Mesendoderm (in vitro differentiated cells): ENCODE results near the gene ZNF280C.

Source experiments
- DNase-seq: peaks from one replicate; pipeline ENCODE4 v3.0.0; 2013
- H2AK5ac ChIP-seq: 2 replicates; pipeline ENCODE4 v1.6.1; 2013; ENCODE audit warnings: low read length, inconsistent platforms
- H2BK120ac ChIP-seq: 2 replicates; pipeline ENCODE4 v1.6.1; 2013; ENCODE audit warnings: low read depth, mild to moderate bottlenecking, low read length, moderate library complexity, mixed read lengths
- H2BK15ac ChIP-seq: replicated peaks from 2 replicates; pipeline ENCODE4 v1.6.1; 2013; ENCODE audit warnings: low read depth, mild to moderate bottlenecking, moderate library complexity
- H2BK5ac ChIP-seq: 2 replicates; pipeline ENCODE4 v1.6.1; 2013; ENCODE audit warnings: low read length, inconsistent platforms
- H3K18ac ChIP-seq: 2 replicates; pipeline ENCODE4 v1.6.1; 2013; ENCODE audit warnings: mild to moderate bottlenecking, low read length, mixed read lengths
- H3K23ac ChIP-seq: one replicate; pipeline ENCODE4 v1.6.1; 2013; ENCODE audit warnings: low read length
- H3K27ac ChIP-seq: 2 replicates; pipeline ENCODE4 v1.5.1; 2013; ENCODE audit warnings: low read depth, mild to moderate bottlenecking, inconsistent platforms, low read length, moderate library complexity
- H3K27me3 ChIP-seq: 2 replicates; pipeline ENCODE4 v1.6.1; 2013; ENCODE audit warnings: low read length, control low read depth, mild to moderate bottlenecking, inconsistent platforms; ENCODE audit not compliant: insufficient read depth, poor library complexity
- H3K36me3 ChIP-seq: 2 replicates; pipeline ENCODE4 v1.6.1; 2013; ENCODE audit warnings: low read length, inconsistent platforms; ENCODE audit not compliant: control insufficient read depth, insufficient read depth
- H3K4ac ChIP-seq: one replicate; pipeline ENCODE4 v1.6.1; 2013; ENCODE audit warnings: low read depth, mild to moderate bottlenecking, low read length, moderate library complexity
- H3K4me1 ChIP-seq: 2 replicates; pipeline ENCODE4 v1.6.1; 2013; ENCODE audit warnings: low read depth, low read length, inconsistent platforms; ENCODE audit not compliant: control insufficient read depth
- H3K4me2 ChIP-seq: 2 replicates; pipeline ENCODE4 v1.6.1; 2013; ENCODE audit warnings: low read length
- H3K4me3 ChIP-seq: 2 replicates; pipeline ENCODE4 v1.5.1; 2013; ENCODE audit warnings: mild to moderate bottlenecking, low read length
- H3K56ac ChIP-seq: one replicate; pipeline ENCODE4 v1.6.1; 2013; ENCODE audit warnings: low read length
- H3K79me1 ChIP-seq: 2 replicates; pipeline ENCODE4 v1.6.1; 2013; ENCODE audit warnings: low read length, inconsistent platforms
- H3K79me2 ChIP-seq: 2 replicates; pipeline ENCODE4 v1.6.1; 2013; ENCODE audit warnings: mild to moderate bottlenecking, low read length; ENCODE audit not compliant: control insufficient read depth, insufficient read depth
- H3K9ac ChIP-seq: 2 replicates; pipeline ENCODE4 v1.6.1; 2013; ENCODE audit warnings: low read length, inconsistent platforms
- H4K5ac ChIP-seq: one replicate; pipeline ENCODE4 v1.6.1; 2013; ENCODE audit warnings: low read length
- H4K8ac ChIP-seq: one replicate; pipeline ENCODE4 v1.6.1; 2013; ENCODE audit warnings: low read depth, mild to moderate bottlenecking, control low read depth, low read length, moderate library complexity
- WGBS: extraction: QIAGEN DNeasy Blood & Tissue Kit; methylation state at CpG from one replicate; pipeline ENCODE4 v1.1.7; 2013; ENCODE audit warnings: low lambda C conversion rate, missing lambda C conversion rate; ENCODE audit not compliant: insufficient coverage; ENCODE audit errors: extremely low coverage; 5-methylcytosine and 5-hydroxymethylcytosine counted together

ZNF280C gene

DNA sequence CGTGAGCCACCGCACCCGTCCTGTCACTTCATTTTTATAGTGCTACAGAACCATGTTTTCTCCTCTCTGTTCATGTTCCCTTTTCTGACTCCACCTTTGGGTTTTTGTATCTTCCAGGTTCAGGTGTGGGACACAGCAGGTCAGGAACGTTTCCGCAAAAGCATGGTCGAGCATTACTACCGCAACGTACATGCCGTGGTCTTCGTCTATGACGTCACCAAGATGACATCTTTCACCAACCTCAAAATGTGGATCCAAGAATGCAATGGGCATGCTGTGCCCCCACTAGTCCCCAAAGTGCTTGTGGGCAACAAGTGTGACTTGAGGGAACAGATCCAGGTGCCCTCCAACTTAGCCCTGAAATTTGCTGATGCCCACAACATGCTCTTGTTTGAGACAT lies 84.5 kb downstream of the ZNF280C start:
- no peak overlapping the region for H3K27ac ChIP-seq
- H3K18ac ChIP-seq, result no peak overlapping the region
- H4K8ac ChIP-seq, result no peak overlapping the region
- H3K27me3 ChIP-seq, result no peaks in the 10 kb centered on the region
- no peak overlapping the region for H3K4ac ChIP-seq
- no CpG with 5 or more reads among the region's 11 CpGs for WGBS
- H2AK5ac ChIP-seq, result no peak overlapping the region
- H3K4me1 ChIP-seq, result no peaks in the 10 kb centered on the region
- no peak overlapping the region for H3K9ac ChIP-seq
- no peak overlapping the region for H2BK5ac ChIP-seq
- no peaks in the 10 kb centered on the region for H3K79me2 ChIP-seq
- no peak overlapping the region for H2BK120ac ChIP-seq
- H3K4me3 ChIP-seq, result no peak overlapping the region
- no peaks in the 10 kb centered on the region for H3K36me3 ChIP-seq
- no peak overlapping the region for H2BK15ac ChIP-seq
- H3K79me1 ChIP-seq, result no peaks in the 10 kb centered on the region
- DNase-seq, result no peak
- no peak overlapping the region for H3K56ac ChIP-seq
- no peak overlapping the region for H3K23ac ChIP-seq
- H4K5ac ChIP-seq, result no peak overlapping the region
- H3K4me2 ChIP-seq, result no peak overlapping the region

DNA sequence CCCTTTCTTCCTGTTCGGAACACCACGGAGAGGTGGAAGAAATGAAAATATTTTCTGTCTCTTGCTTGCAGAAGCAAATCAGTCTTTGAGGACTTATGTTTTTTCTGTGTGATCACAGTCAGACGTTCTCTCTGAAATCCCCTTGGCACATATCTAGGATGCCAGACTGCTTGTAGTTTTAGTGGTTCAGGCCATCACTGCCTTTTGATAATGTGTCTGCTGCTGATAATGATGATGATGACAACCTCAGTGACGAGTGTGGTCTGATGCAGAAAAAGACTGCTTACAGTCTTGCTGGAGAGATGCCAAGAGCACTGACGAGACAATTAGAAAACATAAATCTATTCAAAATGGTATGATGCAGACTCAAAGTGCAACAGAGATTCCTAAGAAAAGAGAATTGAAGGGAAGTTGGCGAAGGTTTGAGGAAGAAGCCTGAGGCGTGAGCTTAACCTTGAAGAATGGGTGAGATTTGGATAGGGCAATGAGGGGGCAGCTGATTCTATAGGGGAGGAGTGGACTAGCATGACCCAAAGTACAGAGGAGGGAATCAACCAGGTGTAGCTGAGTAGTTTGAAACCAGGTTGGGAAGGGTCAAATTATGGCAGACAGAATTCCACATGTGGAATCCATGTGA lies 89.0 kb downstream of the ZNF280C start:
- Histone ChIP-seq H4K8ac (no peak overlapping the region), H3K4me1 (no peaks in the 10 kb centered on the region), H3K4me3 (no peak overlapping the region), H3K79me1 (no peaks in the 10 kb centered on the region), H3K27me3 (no peaks in the 10 kb centered on the region), H2BK15ac (no peak overlapping the region), H4K5ac (no peak overlapping the region), H3K36me3 (no peaks in the 10 kb centered on the region), H2BK120ac (no peak overlapping the region), H3K18ac (no peak overlapping the region), H3K23ac (no peak overlapping the region), H2BK5ac (no peak overlapping the region), H3K9ac (no peak overlapping the region), H3K56ac (no peak overlapping the region), H2AK5ac (no peak overlapping the region), H3K27ac (no peak overlapping the region), H3K4ac (no peak overlapping the region), H3K4me2 (no peak overlapping the region), H3K79me2 (no peaks in the 10 kb centered on the region)
- no peak for DNase-seq
- no CpG with 5 or more reads among the region's 7 CpGs for WGBS

DNA sequence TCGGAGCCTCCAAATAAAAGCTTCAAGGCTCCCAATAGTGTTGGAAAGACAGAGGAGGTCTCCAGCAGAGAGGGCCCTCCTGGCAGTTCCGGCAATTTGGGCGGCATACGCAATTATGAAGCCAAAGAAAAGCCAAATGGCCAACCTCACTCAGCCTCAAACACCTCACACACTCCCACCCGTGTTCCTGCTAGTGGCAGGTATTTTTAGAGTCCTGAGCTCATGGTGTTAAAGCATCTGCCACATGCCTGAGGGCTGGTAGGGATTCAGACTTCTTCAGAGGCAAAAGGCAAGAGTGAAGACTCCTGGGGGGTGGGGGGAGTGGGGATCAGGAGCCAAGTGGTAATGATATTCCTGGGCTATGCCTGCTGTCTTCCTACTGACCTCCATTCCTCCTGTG lies 89.5 kb downstream of the ZNF280C start:
- Histone ChIP-seq H2BK15ac (no peak overlapping the region), H2AK5ac (no peak overlapping the region), H3K4me3 (no peak overlapping the region), H2BK5ac (no peak overlapping the region), H3K36me3 (no peaks in the 10 kb centered on the region), H3K27ac (no peak overlapping the region), H3K56ac (no peak overlapping the region), H3K79me1 (no peaks in the 10 kb centered on the region), H2BK120ac (no peak overlapping the region), H3K4me1 (no peaks in the 10 kb centered on the region), H3K4me2 (no peak overlapping the region), H4K8ac (no peak overlapping the region), H4K5ac (no peak overlapping the region), H3K23ac (no peak overlapping the region), H3K4ac (no peak overlapping the region), H3K9ac (no peak overlapping the region), H3K18ac (no peak overlapping the region), H3K27me3 (no peaks in the 10 kb centered on the region), H3K79me2 (no peaks in the 10 kb centered on the region)
- no peak for DNase-seq
- no CpG with 5 or more reads among the region's 5 CpGs for WGBS

DNA sequence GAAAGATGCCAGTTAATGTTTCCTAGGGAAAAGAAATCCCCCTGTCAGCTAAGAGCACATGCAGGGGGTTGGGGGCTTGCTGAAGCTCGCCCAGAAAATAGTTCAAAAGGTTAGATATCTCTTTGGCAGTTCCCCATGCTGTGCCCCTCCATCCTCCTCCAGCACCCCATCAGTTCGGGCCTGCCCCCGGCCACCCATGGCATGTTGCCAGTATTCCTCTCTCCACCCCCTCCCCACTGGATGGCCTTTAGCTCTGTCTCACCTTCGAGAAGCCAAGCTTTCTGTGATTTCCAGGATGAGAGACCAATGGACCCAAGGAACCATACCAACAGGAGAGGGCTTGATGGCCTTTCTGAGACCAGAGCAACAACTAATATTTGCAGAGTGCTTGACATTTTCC lies 91.8 kb downstream of the ZNF280C start:
- H3K4me3 ChIP-seq, result no peak overlapping the region

DNA sequence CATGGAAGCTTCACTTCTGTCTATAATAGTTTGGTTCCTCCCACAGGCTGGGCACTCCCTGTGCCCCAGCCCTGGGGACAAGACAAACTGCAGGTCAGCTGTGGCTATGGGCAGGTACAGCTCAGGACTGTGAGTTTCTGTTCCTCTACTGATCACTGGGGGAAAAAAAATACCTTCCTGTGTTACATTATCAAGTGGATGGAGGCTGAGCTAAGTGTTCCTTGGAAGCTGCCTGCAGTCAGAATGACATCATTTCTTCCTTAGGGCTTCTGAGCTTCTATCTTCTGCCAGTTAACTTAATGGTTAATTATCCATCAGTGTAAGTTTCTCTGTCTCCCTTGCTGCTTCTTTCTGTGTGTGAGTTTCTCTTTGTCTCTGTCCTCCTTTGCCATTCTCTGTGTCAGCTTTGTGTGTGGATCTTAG lies 92.3 kb downstream of the ZNF280C start:
- Histone ChIP-seq H3K4ac (no peak overlapping the region), H2BK15ac (no peak overlapping the region), H3K23ac (no peak overlapping the region), H3K18ac (no peak overlapping the region), H4K5ac (no peak overlapping the region), H2AK5ac (no peak overlapping the region), H2BK120ac (no peak overlapping the region), H3K27ac (no peak overlapping the region), H3K4me3 (no peak overlapping the region), H3K9ac (no peak overlapping the region), H3K79me2 (no peaks in the 10 kb centered on the region), H3K56ac (no peak overlapping the region), H3K36me3 (no peaks in the 10 kb centered on the region), H3K4me1 (no peaks in the 10 kb centered on the region), H3K4me2 (no peak overlapping the region), H3K27me3 (peaks cover 2% of the 10 kb centered on the region), H3K79me1 (no peaks in the 10 kb centered on the region), H2BK5ac (no peak overlapping the region), H4K8ac (no peak overlapping the region)
- no peak for DNase-seq

More for the DNA sequence above, 91.8 kb downstream of the ZNF280C start:
- no peak for DNase-seq
- no peak overlapping the region for H4K5ac ChIP-seq
- no peak overlapping the region for H4K8ac ChIP-seq
- H3K4ac ChIP-seq, result no peak overlapping the region
- no peaks in the 10 kb centered on the region for H3K36me3 ChIP-seq
- H3K18ac ChIP-seq, result no peak overlapping the region
- no peak overlapping the region for H3K56ac ChIP-seq
- no peaks in the 10 kb centered on the region for H3K79me1 ChIP-seq
- no peaks in the 10 kb centered on the region for H3K4me1 ChIP-seq
- H3K79me2 ChIP-seq, result no peaks in the 10 kb centered on the region
- H2BK120ac ChIP-seq, result no peak overlapping the region
- no peaks in the 10 kb centered on the region for H3K27me3 ChIP-seq
- H3K4me2 ChIP-seq, result no peak overlapping the region
- H3K23ac ChIP-seq, result no peak overlapping the region
- H2AK5ac ChIP-seq, result no peak overlapping the region
- no peak overlapping the region for H3K9ac ChIP-seq
- H2BK5ac ChIP-seq, result no peak overlapping the region
- H3K27ac ChIP-seq, result no peak overlapping the region
- no CpG with 5 or more reads among the region's 4 CpGs for WGBS
- no peak overlapping the region for H2BK15ac ChIP-seq

DNA sequence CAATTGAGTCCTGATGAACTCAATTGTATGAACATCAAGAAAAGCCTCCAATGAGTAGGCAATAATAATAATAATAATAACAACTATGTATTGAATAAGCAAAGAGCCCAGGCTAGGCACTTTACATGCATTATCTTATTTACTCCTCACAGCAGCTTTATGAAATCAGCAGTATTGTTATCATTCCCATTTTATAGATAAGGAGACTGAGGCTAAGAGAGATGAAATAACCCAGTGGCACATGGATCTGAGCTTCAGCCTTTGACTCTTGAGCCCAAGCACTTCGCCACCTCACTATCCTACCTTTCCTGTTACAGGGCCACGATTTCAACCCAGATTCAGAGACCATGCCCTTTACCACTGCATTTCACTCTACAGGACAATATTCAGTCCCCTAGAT lies 93.8 kb downstream of the ZNF280C start:
- no peak overlapping the region for H3K18ac ChIP-seq
- H3K27me3 ChIP-seq, result peaks cover 2% of the 10 kb centered on the region
- H4K8ac ChIP-seq, result no peak overlapping the region
- no peak overlapping the region for H3K56ac ChIP-seq
- H3K23ac ChIP-seq, result no peak overlapping the region
- no peak overlapping the region for H2BK120ac ChIP-seq
- H4K5ac ChIP-seq, result no peak overlapping the region
- no peaks in the 10 kb centered on the region for H3K79me2 ChIP-seq
- H3K27ac ChIP-seq, result no peak overlapping the region
- H2AK5ac ChIP-seq, result no peak overlapping the region
- H3K36me3 ChIP-seq, result no peaks in the 10 kb centered on the region
- no peaks in the 10 kb centered on the region for H3K4me1 ChIP-seq
- H3K79me1 ChIP-seq, result no peaks in the 10 kb centered on the region
- H3K4me2 ChIP-seq, result no peak overlapping the region
- no peak overlapping the region for H2BK15ac ChIP-seq
- H3K4me3 ChIP-seq, result no peak overlapping the region
- no CpG with 5 or more reads among the region's 2 CpGs for WGBS
- H3K9ac ChIP-seq, result no peak overlapping the region
- no peak for DNase-seq
- no peak overlapping the region for H2BK5ac ChIP-seq
- H3K4ac ChIP-seq, result no peak overlapping the region
